PFSK-1 (cell line): Measurements from ENCODE around the gene AASDH.

ENCODE experiments used
- POLR2AphosphoS5 ChIP-seq: IDR thresholded peaks from 2 replicates; pipeline ENCODE4 v1.6.1; 2012; ENCODE audit warnings: low read depth, mild to moderate bottlenecking, control low read depth, low read length, moderate library complexity
- SIN3A ChIP-seq: IDR thresholded peaks from 2 replicates; pipeline ENCODE4 v1.6.1; 2012; ENCODE audit warnings: mild to moderate bottlenecking, low read length, moderate library complexity, borderline replicate concordance; ENCODE audit not compliant: insufficient read depth
- TAF1 ChIP-seq: IDR thresholded peaks from 2 replicates; pipeline ENCODE4 v1.6.1; 2012; ENCODE audit warnings: low read length, control low read depth, borderline replicate concordance; ENCODE audit not compliant: insufficient read depth

DNA sequence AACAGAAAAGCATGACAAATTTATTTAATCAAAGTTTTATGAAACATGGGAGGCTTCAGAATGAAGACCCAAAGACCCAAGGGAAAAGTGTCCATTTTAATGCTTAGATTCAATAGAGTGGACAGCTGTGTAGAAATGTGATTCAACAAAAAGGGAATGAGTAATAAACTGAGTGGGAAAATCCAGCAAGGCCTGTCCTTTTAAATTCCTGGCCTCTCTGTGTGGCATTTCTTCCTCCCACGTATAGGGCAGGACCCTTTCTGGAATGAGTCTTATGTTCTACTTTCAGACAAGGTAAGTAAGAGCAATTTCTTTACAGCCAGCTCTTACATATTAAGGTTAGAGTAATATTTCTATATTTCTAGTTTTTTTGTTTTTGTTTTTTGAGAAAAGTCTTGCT, 14.5 kb downstream of the AASDH start:
- no peak for TF ChIP-seq TAF1
- no peak for TF ChIP-seq POLR2AphosphoS5
- TF ChIP-seq SIN3A, result no peak
